HepG2 (cell line): ENCODE measurements around the gene BMF. TPM values are rescaled to one million over a fixed set of nuclear protein-coding genes. Genes with fewer than 3 reads are reported as not detected.

Source experiments
- CCAR2 ChIP-seq: fragments of 200-400 bp; formaldehyde crosslinking; optimal IDR thresholded peaks from 2 replicates; pipeline ENCODE3; 2018; ENCODE audit warnings: low read depth, mild to moderate bottlenecking, low read length, moderate library complexity
- CSRNP1 ChIP-seq: sonication (generic); formaldehyde crosslinking; IDR thresholded peaks from 2 replicates; pipeline ENCODE4 v1.8.1; 2023; ENCODE audit warnings: mild to moderate bottlenecking, missing genetic modification reagents
- DMAP1 ChIP-seq: IDR thresholded peaks from 2 replicates; pipeline ENCODE4 v1.6.1; 2016
- ELF3 ChIP-seq: IDR thresholded peaks from 2 replicates; pipeline ENCODE4 v1.6.1; 2016; ENCODE audit warnings: missing genetic modification reagents, missing compliant biosample characterization
- FUBP1 ChIP-seq: sonication (generic); formaldehyde crosslinking; IDR thresholded peaks from 2 replicates; pipeline ENCODE4 v1.5.1; 2020; ENCODE audit warnings: missing genetic modification reagents, mild to moderate bottlenecking, borderline replicate concordance
- GFI1 ChIP-seq: sonication (generic); formaldehyde crosslinking; IDR thresholded peaks from 2 replicates; pipeline ENCODE4 v1.5.0; 2020; ENCODE audit warnings: missing genetic modification reagents, mild to moderate bottlenecking, borderline replicate concordance
- HNF1B ChIP-seq: sonication (generic); formaldehyde crosslinking; IDR thresholded peaks from 2 replicates; pipeline ENCODE4 v1.5.1; 2020; ENCODE audit warnings: mild to moderate bottlenecking, moderate library complexity, missing genetic modification reagents
- HNRNPLL ChIP-seq: fragments of 200-400 bp; formaldehyde crosslinking; IDR thresholded peaks from 2 replicates; pipeline ENCODE4 v1.6.1; 2017; ENCODE audit warnings: mild to moderate bottlenecking, low read depth, low read length; ENCODE audit not compliant: poor library complexity, severe bottlenecking
- MTERF4 ChIP-seq: sonication (generic); formaldehyde crosslinking; IDR thresholded peaks from 2 replicates; pipeline ENCODE4 v1.8.0; 2023; ENCODE audit warnings: mild to moderate bottlenecking, missing genetic modification reagents
- NFRKB ChIP-seq: fragments of 450-650 bp; IDR thresholded peaks from 2 replicates; pipeline ENCODE4 v1.6.1; 2017
- NFYC ChIP-seq: IDR thresholded peaks from 2 replicates; pipeline ENCODE4 v1.6.1; 2016; ENCODE audit warnings: missing genetic modification reagents, missing compliant biosample characterization
- RFX1 ChIP-seq: fragments of 450-650 bp; IDR thresholded peaks from 2 replicates; pipeline ENCODE4 v1.6.1; 2017
- THYN1 ChIP-seq: sonication (generic); formaldehyde crosslinking; IDR thresholded peaks from 2 replicates; pipeline ENCODE4 v1.8.1; 2023; ENCODE audit warnings: low read depth, mild to moderate bottlenecking, moderate library complexity, missing genetic modification reagents, borderline replicate concordance
- ZNF121 ChIP-seq: sonication (generic); formaldehyde crosslinking; IDR thresholded peaks from 2 replicates; pipeline ENCODE4 v1.5.0; 2020; ENCODE audit warnings: mild to moderate bottlenecking, missing genetic modification reagents
- ZNF317 ChIP-seq: sonication (generic); formaldehyde crosslinking; IDR thresholded peaks from 2 replicates; pipeline ENCODE4 v1.5.0; 2020; ENCODE audit warnings: mild to moderate bottlenecking, missing genetic modification reagents
- ZNF362 ChIP-seq: sonication (generic); formaldehyde crosslinking; IDR thresholded peaks from 2 replicates; pipeline ENCODE4 v1.4.0; 2020; ENCODE audit warnings: missing genetic modification reagents, mild to moderate bottlenecking, borderline replicate concordance
- ZNF543 ChIP-seq: sonication (generic); formaldehyde crosslinking; IDR thresholded peaks from 2 replicates; pipeline ENCODE4 v1.4.0; 2020; ENCODE audit warnings: mild to moderate bottlenecking, missing genetic modification reagents
- ZNF580 ChIP-seq: IDR thresholded peaks from 2 replicates; pipeline ENCODE4 v1.6.1; 2016; ENCODE audit warnings: low read depth, borderline replicate concordance
- ZNF83 ChIP-seq: sonication (generic); formaldehyde crosslinking; IDR thresholded peaks from 2 replicates; pipeline ENCODE4 v1.4.0; 2020; ENCODE audit warnings: missing genetic modification reagents, mild to moderate bottlenecking, borderline replicate concordance
- ZNF850 ChIP-seq: sonication (generic); formaldehyde crosslinking; conservative IDR thresholded peaks from 2 replicates; pipeline ENCODE4 v1.9.0; 2021; ENCODE audit warnings: mild to moderate bottlenecking, missing genetic modification reagents
- ZSCAN20 ChIP-seq: sonication (generic); formaldehyde crosslinking; IDR thresholded peaks from 2 replicates; pipeline ENCODE4 v1.4.0; 2020; ENCODE audit warnings: missing genetic modification reagents, mild to moderate bottlenecking, borderline replicate concordance
- polyA plus RNA-seq, 8 experiments: library from polyadenylated mRNA; depleted of rRNA in 3 of 8; stranded (reverse) in 7 of 8; unstranded in 1 of 8; fragments of >200 nt; fragmentation: Illumina TruSeq in 4 of 8; extraction: Trizol in 4 of 8; gene quantifications; 2 replicates each; pipeline versions ENCODE4 v1.2.1 to v1.2.3, GENCODE V29; 2011 to 2016; ENCODE audit warnings: low read depth in 4 of 8, missing spikeins in 1 of 8, mixed read lengths in 1 of 8; ENCODE audit not compliant: insufficient read depth in 1 of 8
- total RNA-seq, 5 experiments: library from RNA; depleted of rRNA; stranded (reverse); fragments of >200 nt; fragmentation: Illumina TruSeq; extraction: Trizol; gene quantifications; 2 replicates each; pipeline ENCODE4 v1.2.3, GENCODE V29; 2016; ENCODE audit warnings: low read depth in 1 of 5

The BMF gene
- total and polyA plus RNA-seq, 2 of the 13 experiments (the other 11 are each of a cell fraction or from before 2014, with no cell fraction given), result 8.7 to 15.9 TPM

- no peak; the same call in 1 of the 2 replicates for TF ChIP-seq FUBP1
- TF ChIP-seq HNF1B (CRISPR knock-in tag), result peak; percentile 35; the same call in 1 of the 2 replicates
- 0 out of 2 replicates have a peak, but pooled peaks have one; percentile 18 for TF ChIP-seq ZNF580 (CRISPR knock-in tag)
- no peak for TF ChIP-seq RFX1
- TF ChIP-seq CCAR2, result peak; percentile 25
- peak; percentile 84 for TF ChIP-seq GFI1
- TF ChIP-seq NFRKB, result no peak
- TF ChIP-seq ZNF83 (CRISPR knock-in tag), result no peak
- 0 out of 2 replicates have a peak, but pooled peaks have one; percentile 20 for TF ChIP-seq MTERF4 (CRISPR knock-in tag)
- 0 out of 2 replicates have a peak, but pooled peaks have one; percentile 41 for TF ChIP-seq ZNF543
- no peak for TF ChIP-seq ZSCAN20 (CRISPR knock-in tag)
- no peak for TF ChIP-seq HNRNPLL
- TF ChIP-seq DMAP1 (CRISPR knock-in tag), result no peak
- no peak for TF ChIP-seq THYN1
- 0 out of 2 replicates have a peak, but pooled peaks have one; percentile 20 for TF ChIP-seq CSRNP1
- 0 out of 2 replicates have a peak, but pooled peaks have one; percentile 24 for TF ChIP-seq ZNF317
- no peak for TF ChIP-seq ZNF850 (CRISPR knock-in tag)
- no peak for TF ChIP-seq ZNF121 (CRISPR knock-in tag)
- no peak for TF ChIP-seq NFYC (CRISPR knock-in tag)
- TF ChIP-seq ELF3 (CRISPR knock-in tag), result 0 out of 2 replicates have a peak, but pooled peaks have one; percentile 2
- peak; percentile 63 for TF ChIP-seq ZNF362 (CRISPR knock-in tag)
Measured at GRCh38 chr15:40092256-40092978, 16.3 kb downstream of the BMF start (continued).
